Measurements from ENCODE around the gene COLQ.

DNA sequence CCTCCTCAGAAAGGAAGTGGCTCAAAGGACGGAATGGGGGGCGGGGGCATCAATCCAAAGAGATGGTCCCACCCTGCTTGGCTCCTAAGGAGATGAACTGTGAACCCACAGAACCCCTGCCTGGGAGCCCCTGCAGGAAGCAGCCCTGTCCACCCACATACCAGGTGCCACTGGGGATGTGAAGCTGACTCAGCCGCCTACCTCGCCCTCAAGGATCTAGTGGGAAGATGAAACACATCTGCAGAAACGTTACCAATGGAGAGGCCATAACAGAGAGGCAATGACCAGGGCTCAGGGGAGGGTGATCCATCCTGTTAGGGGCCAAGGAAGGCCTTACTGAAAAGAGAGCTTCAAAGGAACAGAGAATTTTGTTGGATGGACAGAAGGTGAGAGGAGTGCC is 59.1 kb downstream of the COLQ start:
- TF ChIP-seq, protein P1, sequence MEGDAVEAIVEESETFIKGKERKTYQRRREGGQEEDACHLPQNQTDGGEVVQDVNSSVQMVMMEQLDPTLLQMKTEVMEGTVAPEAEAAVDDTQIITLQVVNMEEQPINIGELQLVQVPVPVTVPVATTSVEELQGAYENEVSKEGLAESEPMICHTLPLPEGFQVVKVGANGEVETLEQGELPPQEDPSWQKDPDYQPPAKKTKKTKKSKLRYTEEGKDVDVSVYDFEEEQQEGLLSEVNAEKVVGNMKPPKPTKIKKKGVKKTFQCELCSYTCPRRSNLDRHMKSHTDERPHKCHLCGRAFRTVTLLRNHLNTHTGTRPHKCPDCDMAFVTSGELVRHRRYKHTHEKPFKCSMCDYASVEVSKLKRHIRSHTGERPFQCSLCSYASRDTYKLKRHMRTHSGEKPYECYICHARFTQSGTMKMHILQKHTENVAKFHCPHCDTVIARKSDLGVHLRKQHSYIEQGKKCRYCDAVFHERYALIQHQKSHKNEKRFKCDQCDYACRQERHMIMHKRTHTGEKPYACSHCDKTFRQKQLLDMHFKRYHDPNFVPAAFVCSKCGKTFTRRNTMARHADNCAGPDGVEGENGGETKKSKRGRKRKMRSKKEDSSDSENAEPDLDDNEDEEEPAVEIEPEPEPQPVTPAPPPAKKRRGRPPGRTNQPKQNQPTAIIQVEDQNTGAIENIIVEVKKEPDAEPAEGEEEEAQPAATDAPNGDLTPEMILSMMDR (IDR thresholded peaks at IDR 0.05 in 8 of 11, conservative IDR thresholded peaks at IDR 0.05 in 3 of 11): no peak
- TF ChIP-seq POLR2AphosphoS5 (IDR thresholded peaks at IDR 0.05): no peak

All from spleen (tissue), 7 donors.